ENCODE data around the gene SP4.

The SP4 gene

DNA sequence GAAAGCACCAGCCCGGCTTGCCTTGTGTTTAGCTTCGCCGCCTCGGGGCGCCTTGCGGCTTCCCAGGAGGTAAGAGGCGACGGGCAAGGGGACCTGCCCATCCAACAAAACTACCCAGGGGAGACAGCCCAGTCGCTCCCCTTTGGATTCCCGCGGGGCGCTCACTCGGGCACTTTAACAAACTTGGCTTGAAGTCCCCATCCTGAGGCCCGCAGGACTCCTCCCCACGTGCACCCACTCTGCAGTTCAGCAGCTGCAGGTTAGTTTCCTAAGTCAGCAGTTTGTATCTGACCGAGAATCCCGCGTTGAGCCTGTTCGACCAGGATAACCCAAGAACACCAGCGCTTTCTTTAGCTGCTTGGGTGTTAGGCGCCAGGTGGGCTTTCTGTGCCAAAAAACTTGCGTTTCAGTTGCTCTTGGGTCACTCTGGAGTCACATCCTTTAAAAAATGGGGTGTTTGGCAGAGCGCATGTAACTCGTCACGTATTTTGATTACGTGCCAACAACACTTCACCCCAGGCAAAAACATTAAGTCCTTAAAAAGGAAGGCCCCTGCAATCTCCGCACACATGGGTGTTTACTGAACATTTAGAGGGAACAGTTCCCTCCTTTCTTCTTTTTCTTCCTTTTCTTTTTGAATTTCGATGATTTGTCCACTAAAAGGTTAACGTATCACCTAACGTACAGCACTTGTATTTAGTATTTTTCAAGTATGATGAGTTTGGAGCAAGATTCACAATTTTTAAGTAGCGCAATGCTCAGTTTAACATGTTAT lies 115.8 kb downstream of the SP4 start:
- H3K4me3 ChIP-seq (ENCODE audit: low read length) = peak overlapping the region; percentile 57
- no peaks in the 10 kb centered on the region for H3K4me1 ChIP-seq (ENCODE audit: control insufficient read depth, insufficient read depth, low read length)
- H3K36me3 ChIP-seq (ENCODE audit: control insufficient read depth, insufficient read depth, low read length) = no peaks in the 10 kb centered on the region
- H3K27me3 ChIP-seq (ENCODE audit: control insufficient read depth, insufficient read depth, low read length) = peaks cover 7% of the 10 kb centered on the region
- H3K27ac ChIP-seq (ENCODE audit: low read depth, low read length) = no peak overlapping the region
- H3K9ac ChIP-seq (ENCODE audit: low read length) = no peak overlapping the region

DNA sequence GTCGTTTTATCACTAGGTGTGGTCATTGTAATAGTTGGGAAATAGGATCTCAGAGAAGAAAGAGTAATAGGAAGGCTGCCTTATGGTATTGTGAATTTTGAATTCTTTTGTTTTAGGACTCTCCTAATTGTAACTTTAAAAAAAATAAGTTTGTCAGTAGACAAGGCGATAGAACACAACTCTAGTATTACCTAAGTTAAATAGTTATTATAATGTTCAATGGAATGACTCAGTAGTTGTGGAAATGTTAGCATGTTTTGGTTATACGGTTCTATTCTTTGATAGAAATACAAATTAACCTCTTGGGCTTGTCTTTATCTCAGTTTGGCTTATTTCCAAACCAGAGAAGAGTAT lies 116.4 kb downstream of the SP4 start:
- Histone ChIP-seq H3K27ac (ENCODE audit: low read depth, low read length) (no peak overlapping the region), H3K4me1 (ENCODE audit: control insufficient read depth, insufficient read depth, low read length) (no peaks in the 10 kb centered on the region), H3K9ac (ENCODE audit: low read length) (no peak overlapping the region), H3K27me3 (ENCODE audit: control insufficient read depth, insufficient read depth, low read length) (peaks cover 7% of the 10 kb centered on the region), H3K4me3 (ENCODE audit: low read length) (no peak overlapping the region), H3K36me3 (ENCODE audit: control insufficient read depth, insufficient read depth, low read length) (no peaks in the 10 kb centered on the region)

DNA sequence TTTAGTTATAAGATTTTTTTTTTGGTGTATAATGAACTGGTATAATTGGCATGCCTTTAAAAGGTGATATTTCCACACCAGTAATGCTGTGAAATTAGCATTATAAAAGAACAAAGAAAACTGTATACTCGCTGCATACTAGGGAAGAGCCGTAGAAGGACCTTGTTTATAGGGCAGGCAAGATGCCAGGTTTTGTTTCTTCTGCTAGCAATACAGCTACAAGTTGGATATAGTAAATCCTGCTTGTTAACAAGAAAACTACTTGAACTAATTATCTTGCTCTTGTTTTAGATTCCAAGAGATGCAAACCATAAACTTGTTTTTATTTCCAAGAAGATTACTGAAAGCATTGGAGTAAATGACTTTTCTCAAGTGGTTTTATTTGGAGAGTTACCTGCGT lies 116.8 kb downstream of the SP4 start:
- H3K27me3 ChIP-seq (ENCODE audit: control insufficient read depth, insufficient read depth, low read length) = peaks cover 7% of the 10 kb centered on the region
- H3K4me3 ChIP-seq (ENCODE audit: low read length) = no peak overlapping the region
- H3K36me3 ChIP-seq (ENCODE audit: control insufficient read depth, insufficient read depth, low read length) = no peaks in the 10 kb centered on the region
- no peak overlapping the region for H3K27ac ChIP-seq (ENCODE audit: low read depth, low read length)
- H3K9ac ChIP-seq (ENCODE audit: low read length) = no peak overlapping the region
- H3K4me1 ChIP-seq (ENCODE audit: control insufficient read depth, insufficient read depth, low read length) = no peaks in the 10 kb centered on the region

DNA sequence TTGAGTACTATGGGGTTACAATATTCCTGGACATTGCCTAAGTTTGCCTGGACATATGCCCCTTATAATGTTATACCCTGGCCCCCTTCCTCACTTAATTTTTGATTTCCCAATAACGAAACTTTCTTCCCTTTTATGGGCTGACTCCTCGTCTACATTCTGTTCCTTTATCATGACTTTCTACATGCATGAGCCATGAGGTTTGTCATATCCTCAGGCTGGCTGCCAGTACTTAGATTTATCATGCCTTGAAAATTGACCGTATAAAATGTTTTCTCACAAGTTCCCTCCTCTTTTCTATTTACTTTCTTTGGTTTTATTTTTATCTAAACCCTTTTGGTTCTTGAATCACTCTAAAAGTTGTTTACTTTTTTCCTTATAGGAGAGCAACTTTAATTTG lies 119.6 kb downstream of the SP4 start:
- Histone ChIP-seq H3K9ac (ENCODE audit: low read length) (no peak overlapping the region), H3K36me3 (ENCODE audit: control insufficient read depth, insufficient read depth, low read length) (no peaks in the 10 kb centered on the region), H3K4me3 (ENCODE audit: low read length) (no peak overlapping the region), H3K4me1 (ENCODE audit: control insufficient read depth, insufficient read depth, low read length) (no peaks in the 10 kb centered on the region), H3K27ac (ENCODE audit: low read depth, low read length) (no peak overlapping the region), H3K27me3 (ENCODE audit: control insufficient read depth, insufficient read depth, low read length) (peaks cover 6% of the 10 kb centered on the region)

DNA sequence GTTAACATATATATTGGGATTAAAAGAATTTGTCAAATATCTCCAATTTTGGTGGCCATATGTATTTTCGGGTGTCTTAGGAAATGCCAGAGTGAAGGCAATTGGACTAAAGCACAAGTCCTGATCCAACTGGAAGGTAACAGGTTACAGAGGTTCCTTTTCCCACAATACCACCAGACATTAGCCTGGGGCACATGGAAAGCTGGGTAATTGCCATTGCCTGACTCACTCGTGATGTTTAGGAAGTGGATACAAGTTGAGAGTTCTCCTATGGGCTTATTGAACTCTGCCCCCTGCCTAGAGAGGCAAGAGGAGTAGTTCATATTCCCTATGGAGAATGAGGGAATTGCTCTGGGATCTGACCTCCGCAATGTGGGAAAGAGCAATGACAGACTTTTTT lies 120.6 kb downstream of the SP4 start:
- Histone ChIP-seq H3K27me3 (ENCODE audit: control insufficient read depth, insufficient read depth, low read length) (peaks cover 3% of the 10 kb centered on the region), H3K27ac (ENCODE audit: low read depth, low read length) (no peak overlapping the region), H3K9ac (ENCODE audit: low read length) (no peak overlapping the region), H3K4me1 (ENCODE audit: control insufficient read depth, insufficient read depth, low read length) (no peaks in the 10 kb centered on the region), H3K36me3 (ENCODE audit: control insufficient read depth, insufficient read depth, low read length) (no peaks in the 10 kb centered on the region), H3K4me3 (ENCODE audit: low read length) (no peak overlapping the region)

DNA sequence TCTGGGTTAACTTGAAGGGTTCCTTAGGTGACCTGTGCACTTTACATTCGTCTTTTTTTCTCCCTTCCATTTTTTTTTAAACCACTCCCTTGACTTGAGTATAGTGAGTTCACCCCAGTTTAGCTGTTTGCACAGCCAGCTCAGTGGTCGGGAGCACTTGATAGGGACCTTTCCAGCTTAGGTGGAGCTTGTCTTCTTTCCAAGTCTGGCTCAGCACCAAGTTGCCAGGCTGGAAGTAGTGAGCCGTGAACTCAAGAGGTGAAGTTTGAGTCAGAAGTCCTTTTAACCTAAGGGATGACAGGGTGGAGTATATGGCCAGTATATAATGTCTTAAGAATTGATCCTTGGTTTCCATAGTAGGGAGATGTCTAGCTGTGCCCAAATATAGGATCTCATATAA lies 122.2 kb downstream of the SP4 start:
- H3K4me1 ChIP-seq (ENCODE audit: control insufficient read depth, insufficient read depth, low read length) = no peaks in the 10 kb centered on the region
- H3K27me3 ChIP-seq (ENCODE audit: control insufficient read depth, insufficient read depth, low read length) = no peaks in the 10 kb centered on the region
- no peaks in the 10 kb centered on the region for H3K36me3 ChIP-seq (ENCODE audit: control insufficient read depth, insufficient read depth, low read length)
- no peak overlapping the region for H3K9ac ChIP-seq (ENCODE audit: low read length)
- H3K27ac ChIP-seq (ENCODE audit: low read depth, low read length) = no peak overlapping the region
- no peak overlapping the region for H3K4me3 ChIP-seq (ENCODE audit: low read length)

DNA sequence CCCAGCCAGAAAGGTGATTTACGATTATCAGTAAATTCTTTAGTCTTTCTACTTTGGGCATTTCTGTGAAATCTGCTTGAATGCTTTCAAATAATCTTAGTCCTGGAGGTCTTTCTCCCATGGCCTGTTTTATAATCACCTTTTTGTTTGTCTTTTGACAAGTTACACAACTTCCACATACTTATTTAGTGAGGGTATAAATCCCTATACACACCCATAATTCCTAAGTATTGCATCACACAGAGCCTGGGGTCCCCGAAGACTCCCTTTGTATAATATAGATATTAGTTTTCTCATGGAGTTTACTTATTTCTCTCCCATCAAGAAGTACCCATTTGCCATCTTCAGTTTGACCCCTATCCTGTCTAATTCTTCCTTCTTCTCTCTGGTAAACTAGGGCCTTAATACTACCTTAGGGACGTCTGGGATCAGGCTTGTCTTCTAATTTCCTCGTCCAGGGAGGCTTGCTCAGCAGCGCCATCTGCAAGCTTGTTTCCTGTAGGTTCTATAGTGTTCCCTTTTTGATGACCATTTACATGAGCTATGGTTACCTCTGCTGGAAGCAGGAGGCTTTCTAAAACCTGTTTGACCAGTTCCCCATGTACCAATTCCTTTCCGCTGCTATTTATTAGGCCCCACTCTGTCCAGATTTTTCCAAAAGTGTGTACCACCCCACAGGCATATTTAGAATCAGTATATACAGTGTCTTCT lies 123.1 kb downstream of the SP4 start:
- Histone ChIP-seq H3K36me3 (ENCODE audit: control insufficient read depth, insufficient read depth, low read length) (no peaks in the 10 kb centered on the region), H3K4me3 (ENCODE audit: low read length) (no peak overlapping the region), H3K27me3 (ENCODE audit: control insufficient read depth, insufficient read depth, low read length) (no peaks in the 10 kb centered on the region), H3K4me1 (ENCODE audit: control insufficient read depth, insufficient read depth, low read length) (no peaks in the 10 kb centered on the region), H3K9ac (ENCODE audit: low read length) (no peak overlapping the region), H3K27ac (ENCODE audit: low read depth, low read length) (no peak overlapping the region)

DNA sequence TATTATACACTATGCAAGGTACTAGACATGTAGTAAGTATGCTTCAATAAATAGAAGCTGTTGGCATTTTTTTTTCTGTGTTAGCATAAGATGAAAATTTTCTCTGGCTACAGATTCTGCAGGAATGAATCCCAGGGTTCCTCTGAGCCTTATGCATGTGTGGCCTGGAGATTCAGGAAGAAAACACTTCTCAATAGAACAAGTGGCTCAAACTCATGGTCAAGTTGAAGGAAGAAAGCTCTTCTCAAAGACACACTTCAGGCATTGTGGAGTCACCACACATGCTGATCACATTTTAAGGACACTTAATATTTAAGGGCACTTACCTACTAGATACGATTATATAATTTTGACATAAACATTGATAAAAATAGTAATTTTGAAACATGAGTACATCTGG lies 134.5 kb downstream of the SP4 start:
- H3K4me3 ChIP-seq (ENCODE audit: low read length) = no peak overlapping the region
- no peaks in the 10 kb centered on the region for H3K36me3 ChIP-seq (ENCODE audit: control insufficient read depth, insufficient read depth, low read length)
- H3K27me3 ChIP-seq (ENCODE audit: control insufficient read depth, insufficient read depth, low read length) = no peaks in the 10 kb centered on the region
- H3K4me1 ChIP-seq (ENCODE audit: control insufficient read depth, insufficient read depth, low read length) = no peaks in the 10 kb centered on the region
- H3K27ac ChIP-seq (ENCODE audit: low read depth, low read length) = no peak overlapping the region
- no peak overlapping the region for H3K9ac ChIP-seq (ENCODE audit: low read length)
